Mucosa of descending colon (tissue), 3 donors: Measurements from ENCODE around the gene NRAP. TPM values are rescaled to one million over a fixed set of nuclear protein-coding genes. Genes with fewer than 3 reads are reported as not detected.
A peak's percentile ranks its signal among the peaks of the same experiment; 100 is the strongest.

ENCODE experiments used
- ATAC-seq: fragments of 200-7000 bp; cut with Tn5 transposase; one replicate; pipeline ENCODE4 v1.9.1; 2020; ENCODE audit warnings: mild to moderate bottlenecking, moderate library complexity
- DNase-seq, 3 donors: peaks; one replicate each; pipeline ENCODE4 v3.0.0-alpha.2; 2020
- H3K36me3 ChIP-seq: fragments of 200-600 bp; one replicate; pipeline ENCODE4 v1.8.0; 2021; ENCODE audit warnings: low read depth, mild to moderate bottlenecking
- H3K4me1 ChIP-seq: fragments of 200-600 bp; one replicate; pipeline ENCODE4 v1.8.0; 2021; ENCODE audit warnings: low read depth, mild to moderate bottlenecking
- H3K4me3 ChIP-seq: fragments of 200-600 bp; one replicate; pipeline ENCODE4 v1.8.0; 2021; ENCODE audit warnings: mild to moderate bottlenecking
- H3K9me3 ChIP-seq: fragments of 200-600 bp; one replicate; pipeline ENCODE4 v1.8.0; 2021; ENCODE audit warnings: mild to moderate bottlenecking
- intact Hi-C, 2 donors: fragments of 100-400 bp; cut with DNase I in 1 of 2; cut with micrococcal nuclease in 1 of 2; formaldehyde crosslinking; loops; one replicate each; pipeline versions ENCODE4 v1.11.0 to v1.11.1; 2022; cut with DNase I, micrococcal nuclease
- total RNA-seq, 3 donors: library from RNA; stranded (reverse); fragmentation: NEBNext Ultra II Directional in 2 of 3; extraction: Animal tissue kit (Norgen Biotek cat#: 25700) in 2 of 3; gene quantifications; one replicate each; pipeline versions ENCODE4 v1.2.1 to v1.2.4, GENCODE V29; 2021 to 2023
- TF ChIP-seq, protein P1 (sequence below): fragments of 200-600 bp; IDR thresholded peaks from one replicate; pipeline ENCODE4 v1.8.0; 2022; ENCODE audit warnings: antibody characterized with exemption, mild to moderate bottlenecking
- donor health status: DM: no; HTN: no; CAD: no; lungs with moderate emphysema.
- donor health status: DM: no; HTN: no; CAD: no.
- donor health status: DM: no; HTN: yes; CAD: no.

NRAP gene
- total RNA-seq, 3 donors from 2014 or later: 0.16 to 1.6 (median 0.80) TPM

GRCh38 chr10:113689574-113689973, 25.7 kb upstream of the NRAP start:
- intact Hi-C loops: no loop called here
- TF ChIP-seq, protein P1, sequence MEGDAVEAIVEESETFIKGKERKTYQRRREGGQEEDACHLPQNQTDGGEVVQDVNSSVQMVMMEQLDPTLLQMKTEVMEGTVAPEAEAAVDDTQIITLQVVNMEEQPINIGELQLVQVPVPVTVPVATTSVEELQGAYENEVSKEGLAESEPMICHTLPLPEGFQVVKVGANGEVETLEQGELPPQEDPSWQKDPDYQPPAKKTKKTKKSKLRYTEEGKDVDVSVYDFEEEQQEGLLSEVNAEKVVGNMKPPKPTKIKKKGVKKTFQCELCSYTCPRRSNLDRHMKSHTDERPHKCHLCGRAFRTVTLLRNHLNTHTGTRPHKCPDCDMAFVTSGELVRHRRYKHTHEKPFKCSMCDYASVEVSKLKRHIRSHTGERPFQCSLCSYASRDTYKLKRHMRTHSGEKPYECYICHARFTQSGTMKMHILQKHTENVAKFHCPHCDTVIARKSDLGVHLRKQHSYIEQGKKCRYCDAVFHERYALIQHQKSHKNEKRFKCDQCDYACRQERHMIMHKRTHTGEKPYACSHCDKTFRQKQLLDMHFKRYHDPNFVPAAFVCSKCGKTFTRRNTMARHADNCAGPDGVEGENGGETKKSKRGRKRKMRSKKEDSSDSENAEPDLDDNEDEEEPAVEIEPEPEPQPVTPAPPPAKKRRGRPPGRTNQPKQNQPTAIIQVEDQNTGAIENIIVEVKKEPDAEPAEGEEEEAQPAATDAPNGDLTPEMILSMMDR: no peak
- ATAC-seq (no peak), DNase-seq (no peak)
- Histone ChIP-seq H3K4me1 (peaks cover 3% of the 10 kb centered on the region), H3K36me3 (no peaks in the 10 kb centered on the region), H3K9me3 (peaks cover 21% of the 10 kb centered on the region), H3K4me3 (no peak overlapping the region)

DNA sequence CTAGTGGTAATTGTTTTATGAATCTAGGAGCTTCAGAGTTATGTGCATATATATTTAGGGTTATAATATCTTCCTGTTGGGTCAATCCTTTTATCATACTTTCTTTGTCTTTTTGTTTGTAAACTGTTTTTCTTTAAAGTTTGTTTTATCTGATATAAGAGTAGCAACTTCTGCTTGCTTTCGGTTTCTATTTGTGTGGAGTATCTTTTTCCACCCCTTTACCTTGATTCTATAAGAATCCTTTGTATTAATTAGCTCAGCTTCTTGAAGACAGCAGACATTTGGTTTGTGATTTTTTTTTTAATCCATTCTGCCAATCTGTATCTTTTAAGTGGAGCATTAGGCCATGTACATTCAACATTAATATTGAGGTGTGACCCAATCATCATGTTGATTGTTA, 25.2 kb upstream of the NRAP start:
- Histone ChIP-seq H3K4me1 (peaks cover 3% of the 10 kb centered on the region), H3K9me3 (peaks cover 21% of the 10 kb centered on the region), H3K4me3 (no peak overlapping the region), H3K36me3 (no peaks in the 10 kb centered on the region)
- intact Hi-C loops: no loop called here
- no peak for ATAC-seq
- TF ChIP-seq, protein P1: no peak
- DNase-seq: no peak

- peaks cover 3% of the 10 kb centered on the region for H3K4me1 ChIP-seq
- H3K9me3 ChIP-seq: peaks cover 8% of the 10 kb centered on the region
- H3K4me3 ChIP-seq: no peak overlapping the region
- TF ChIP-seq, protein P1: no peak
- no peak for DNase-seq
- no peak for ATAC-seq
- intact Hi-C loops: no loop called here
- no peaks in the 10 kb centered on the region for H3K36me3 ChIP-seq
Observed at GRCh38 chr10:113687037-113687436, 23.2 kb upstream of the NRAP start.

DNA sequence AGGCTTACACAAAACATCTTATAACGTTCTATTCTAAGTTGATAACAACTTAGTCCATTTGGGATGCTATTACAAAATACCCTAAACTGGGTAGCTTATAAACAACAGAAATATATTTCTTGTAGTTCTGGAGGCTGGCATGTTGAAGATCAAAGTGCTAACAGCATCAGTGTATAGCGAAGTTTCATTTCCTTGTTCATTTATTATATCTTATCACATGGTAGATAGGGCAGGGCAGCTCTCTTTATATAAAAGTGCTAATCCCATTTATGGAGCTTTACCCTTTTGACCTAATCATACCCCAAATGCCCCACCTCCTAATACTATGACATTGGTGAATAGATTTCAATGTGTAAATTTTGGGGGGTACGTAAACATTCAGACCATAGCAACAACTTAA, 22.2 kb upstream of the NRAP start:
- intact Hi-C loops: no loop called here
- peaks cover 7% of the 10 kb centered on the region for H3K9me3 ChIP-seq
- H3K4me1 ChIP-seq: peaks cover 6% of the 10 kb centered on the region
- no peak for DNase-seq
- H3K4me3 ChIP-seq: no peak overlapping the region
- H3K36me3 ChIP-seq: no peaks in the 10 kb centered on the region
- TF ChIP-seq, protein P1: no peak
- ATAC-seq: peak; percentile 85

- H3K9me3 ChIP-seq: peaks cover 7% of the 10 kb centered on the region
- intact Hi-C loops: no loop called here
- TF ChIP-seq, protein P1: no peak
Observed at GRCh38 chr10:113683300-113683699, 19.5 kb upstream of the NRAP start.

More at GRCh38 chr10:113683300-113683699, 19.5 kb upstream of the NRAP start:
- H3K36me3 ChIP-seq: no peaks in the 10 kb centered on the region
- H3K4me3 ChIP-seq: no peak overlapping the region
- DNase-seq (no peak), ATAC-seq (no peak)
- peaks cover 7% of the 10 kb centered on the region for H3K4me1 ChIP-seq
